AG04449 (cell line): ENCODE measurements around the gene VAV1.
"Not testable (repeated sequence)": the region's sequence is repeated elsewhere in the genome, so short reads cannot be mapped to it uniquely, and the experiment has no call there.

Experiments
- CTCF ChIA-PET: fragments of 350-600 bp; formaldehyde crosslinking; extraction: SDS; loops from one replicate; lab custom pipeline; 2021; ENCODE audit warnings: antibody characterized with exemption; lab: Yijun Ruan, JAX
- POLR2A ChIA-PET: fragments of 400-600, 350-600 bp; formaldehyde crosslinking; extraction: SDS; loops from one replicate; lab custom pipeline; 2020; ENCODE audit warnings: antibody characterized with exemption, inconsistent platforms; lab: Yijun Ruan, JAX
- DNase-seq: peaks from one replicate; pipeline ENCODE4 v3.0.0-alpha.2; 2010; ENCODE audit warnings: low read depth, low spot score
- H3K4me3 ChIP-seq: 2 replicates; pipeline ENCODE4 v1.5.1; 2011; ENCODE audit warnings: low read depth, mild to moderate bottlenecking, control low read depth, low read length
- CTCF ChIP-seq: IDR thresholded peaks from one replicate; pipeline ENCODE4 v1.5.1; 2011; ENCODE audit warnings: mild to moderate bottlenecking, moderate library complexity, low read length, control low read depth, inconsistent platforms; ENCODE audit not compliant: insufficient read depth; ENCODE audit errors: missing control alignments

The VAV1 gene

DNA sequence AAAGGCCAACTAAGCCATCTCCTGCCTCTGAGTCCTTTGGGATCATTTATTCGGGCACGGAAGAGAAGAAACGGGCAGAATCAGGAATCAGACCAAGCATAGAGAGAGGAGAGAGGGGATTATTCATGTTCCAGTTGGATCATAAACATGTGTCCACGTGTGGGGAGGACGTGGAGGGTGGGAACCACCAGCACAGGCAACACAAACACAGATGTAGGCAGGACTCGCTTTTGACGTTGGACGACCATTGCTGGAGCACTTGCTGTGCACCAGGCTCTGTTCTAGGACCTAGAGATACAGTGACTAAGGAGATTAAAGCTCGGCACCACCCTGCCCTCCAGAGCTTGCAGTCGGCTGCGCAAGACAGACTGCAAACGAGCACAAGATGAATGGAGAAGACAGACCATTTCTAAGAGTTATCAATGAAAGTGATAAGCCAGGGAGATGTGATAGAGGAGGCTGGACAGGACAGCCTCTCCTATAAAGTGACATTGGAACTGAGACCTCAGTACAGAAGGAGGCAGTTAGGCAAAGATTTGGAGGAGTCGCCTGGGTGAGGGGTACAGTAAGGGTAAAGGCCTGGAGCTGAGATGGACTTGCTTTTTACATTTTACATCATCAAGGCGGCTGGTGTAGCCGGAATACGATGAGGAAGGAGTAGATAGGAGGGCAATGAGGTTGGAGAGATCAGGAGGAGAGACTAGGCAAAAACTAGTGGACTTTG is 6.0 kb upstream of the VAV1 start:
- no peak overlapping the region for H3K4me3 ChIP-seq
- DNase-seq, result no peak
- CTCF ChIA-PET, result interaction anchor here (0.8 kb wide), 1 partner anchor 176 kb away, joined by 3 read pairs; no protein-coding TSS in a partner anchor
- no peak for TF ChIP-seq CTCF
- POLR2A ChIA-PET, result no interaction called here

DNA sequence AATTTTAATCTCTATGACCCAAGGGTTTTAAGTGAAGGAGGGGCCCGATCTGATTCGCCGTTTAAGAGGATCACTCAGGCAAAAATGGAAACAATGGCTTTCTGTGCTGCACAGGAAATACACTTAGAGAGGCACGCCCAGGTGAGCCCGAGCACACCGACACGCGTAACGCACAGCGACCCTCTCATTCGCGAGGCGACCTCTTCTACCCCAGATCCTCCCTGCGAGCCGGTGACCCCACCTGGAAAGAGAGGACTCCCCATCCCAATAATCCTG is 5.5 kb upstream of the VAV1 start:
- CTCF ChIA-PET, result interaction anchor here (0.8 kb wide), 1 partner anchor 177 kb away, joined by 3 read pairs; no protein-coding TSS in a partner anchor
- no peak overlapping the region for H3K4me3 ChIP-seq
- POLR2A ChIA-PET, result no interaction called here
- TF ChIP-seq CTCF, result no peak
- DNase-seq, result no peak

GRCh38 chr19:6767357-6768235 is 4.9 kb upstream of the VAV1 start, which contains the start of gene SH2D3A:
TSS of gene SH2D3A (minus strand) at chr19:6767435. CDS start at chr19:6763748, 3,687 bp downstream.
- DNase-seq, result no peak
- POLR2A ChIA-PET, result no interaction called here
- no peak within 1 kb of the TSS for H3K4me3 ChIP-seq
- TF ChIP-seq CTCF, result no peak
- CTCF ChIA-PET, result interaction anchor here (0.8 kb wide), 1 partner anchor 177 kb away, joined by 3 read pairs; no protein-coding TSS in a partner anchor

GRCh38 chr19:6768236-6768785 is 4.2 kb upstream of the VAV1 start:
- TF ChIP-seq CTCF, result no peak
- POLR2A ChIA-PET, result no interaction called here
- no peak for DNase-seq
- CTCF ChIA-PET, result interaction anchor here (1.9 kb wide), 1 partner anchor 30 kb away, joined by 6 read pairs; no protein-coding TSS in a partner anchor
- H3K4me3 ChIP-seq, result no peak overlapping the region

- ChIA-PET CTCF (interaction anchor here (1.9 kb wide), 2 partner anchors 31 to 93 kb away, joined by 5 to 6 read pairs; no protein-coding TSS in a partner anchor), POLR2A (no interaction called here)
- no peak overlapping the region for H3K4me3 ChIP-seq
- DNase-seq, result no peak
- no peak for TF ChIP-seq CTCF
Observed at GRCh38 chr19:6769006-6769619, 3.4 kb upstream of the VAV1 start.

- CTCF ChIA-PET, H3K4me3 ChIP-seq, DNase-seq: not testable (repeated sequence)
- POLR2A ChIA-PET, result interaction anchor here (0.7 kb wide), 1 partner anchor 28 kb away, joined by 4 read pairs; no protein-coding TSS in a partner anchor
Observed at GRCh38 chr19:6771648-6772027, 870 bp upstream of the VAV1 start.
